K562 (cell line): ENCODE data around the gene CCSAP.

Experiments used
- ATF7 ChIP-seq: fragments of 450-650 bp; IDR thresholded peaks from 2 replicates; pipeline ENCODE4 v1.7.1; 2014; ENCODE audit warnings: mild to moderate bottlenecking, moderate library complexity
- CHD2 ChIP-seq: IDR thresholded peaks from 2 replicates; pipeline ENCODE4 v1.6.1; 2011; ENCODE audit warnings: low read depth, low read length
- EHMT2 ChIP-seq: fragments of 450-650 bp; IDR thresholded peaks from 2 replicates; pipeline ENCODE4 v1.6.1; 2018; ENCODE audit warnings: antibody characterized with exemption
- ELF1 ChIP-seq: fragments of 200-800 bp; sonication (Bioruptor generic); IDR thresholded peaks from 2 replicates; pipeline ENCODE4 v1.6.1; 2016; ENCODE audit warnings: missing genetic modification characterization, missing compliant biosample characterization
- HEY1 ChIP-seq: fragments of 250-450 bp; sonication (Bioruptor Pico); IDR thresholded peaks from 2 replicates; pipeline ENCODE4 v1.5.0; 2020; ENCODE audit warnings: mild to moderate bottlenecking, moderate library complexity, borderline replicate concordance
- JUND ChIP-seq, 2 experiments: IDR thresholded peaks; 2 replicates in 1 of 2; 3 replicates in 1 of 2; pipeline ENCODE4 v1.6.1; 2011; ENCODE audit warnings: borderline replicate concordance in 2 of 2, low read depth in 2 of 2, low read length in 2 of 2, improper control_type of control experiment in 1 of 2, missing biosample characterization in 1 of 2, missing genetic modification characterization in 1 of 2, missing genetic modification reagents in 1 of 2
- NRF1 ChIP-seq, 2 experiments: fragments of 450-650 bp; IDR thresholded peaks in 1 of 2; conservative IDR thresholded peaks in 1 of 2; 2 replicates each; pipeline ENCODE4 v1.6.1; 2014; ENCODE audit warnings: mild to moderate bottlenecking in 2 of 2
- POLR2A ChIP-seq: fragments of 450-650 bp; conservative IDR thresholded peaks from 2 replicates; pipeline ENCODE4 v1.6.1; 2016
- PTRF ChIP-seq: fragments of 450-650 bp; IDR thresholded peaks from 2 replicates; pipeline ENCODE4 v1.6.1; 2016; ENCODE audit warnings: mild to moderate bottlenecking, missing genetic modification characterization, missing compliant biosample characterization
- RFX1 ChIP-seq: fragments of 450-650 bp; IDR thresholded peaks from 2 replicates; pipeline ENCODE4 v1.6.1; 2016; ENCODE audit warnings: mild to moderate bottlenecking, moderate library complexity
- TAF1 ChIP-seq: IDR thresholded peaks from 2 replicates; pipeline ENCODE4 v1.6.1; 2011; ENCODE audit warnings: mild to moderate bottlenecking, low read length, moderate library complexity; ENCODE audit not compliant: insufficient read depth, control insufficient read depth, severe bottlenecking; ENCODE audit errors: extremely low read depth
- TRIM25 ChIP-seq: fragments of 450-650 bp; IDR thresholded peaks from 2 replicates; pipeline ENCODE4 v1.7.0; 2016; ENCODE audit warnings: borderline replicate concordance
- ZHX1 ChIP-seq: fragments of 150-350 bp; conservative IDR thresholded peaks from 2 replicates; pipeline ENCODE4 v1.6.1; 2014; ENCODE audit warnings: low read length

GRCh38 chr1:229300099-229300757, 42.6 kb downstream of the CCSAP start:
- TF ChIP-seq ELF1 (tag) (no peak), EHMT2 (no peak), TAF1 (no peak), PTRF (tag) (no peak), TRIM25 (no peak), HEY1 (CRISPR knock-in tag) (no peak), ATF7 (no peak), NRF1 (conservative IDR thresholded peaks at IDR 0.05 in 1 of 2, IDR thresholded peaks at IDR 0.05 in 1 of 2) (no peak), POLR2A (no peak), CHD2 (no peak), JUND (IDR thresholded peaks at IDR 0.05; ENCODE audit: borderline replicate concordance, low read depth, low read length) (no peak), JUND (tag; IDR thresholded peaks at IDR 0.05; ENCODE audit: borderline replicate concordance, low read depth, low read length) (0 out of 3 replicates have a peak, but pooled peaks have one; percentile 24), RFX1 (no peak), ZHX1 (no peak)
